ENCODE results near the gene KRTAP4-5.
"Not testable (repeated sequence)": the region's sequence is repeated elsewhere in the genome, so short reads cannot be mapped to it uniquely, and the experiment has no call there.

KRTAP4-5 gene

GRCh38 chr17:41149652-41149985, at the start of gene KRTAP4-5:
KRTAP4-5 (minus strand) TSS chr17:41149825; CDS start chr17:41149767, 58 bp downstream.
- DNase-seq: no peak

- DNase-seq: no peak
These were observed 46.4 kb upstream of the KRTAP4-5 start for GRCh38 chr17:41196068-41196467.

DNA sequence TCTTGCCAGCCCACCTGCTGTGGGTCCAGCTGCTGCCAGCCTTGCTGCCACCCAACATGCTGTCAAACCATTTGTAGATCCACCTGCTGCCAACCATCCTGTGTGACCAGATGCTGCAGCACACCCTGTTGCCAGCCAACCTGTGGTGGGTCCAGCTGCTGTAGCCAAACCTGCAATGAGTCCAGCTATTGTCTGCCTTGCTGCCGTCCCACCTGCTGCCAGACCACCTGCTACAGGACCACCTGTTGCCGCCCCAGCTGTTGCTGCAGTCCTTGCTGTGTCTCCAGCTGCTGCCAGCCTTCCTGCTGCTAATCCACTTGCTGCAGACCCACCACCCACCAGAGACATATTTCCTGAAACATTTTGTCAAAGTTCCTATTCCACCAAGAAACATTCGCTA, 40.7 kb upstream of the KRTAP4-5 start:
- no peak for DNase-seq

DNA sequence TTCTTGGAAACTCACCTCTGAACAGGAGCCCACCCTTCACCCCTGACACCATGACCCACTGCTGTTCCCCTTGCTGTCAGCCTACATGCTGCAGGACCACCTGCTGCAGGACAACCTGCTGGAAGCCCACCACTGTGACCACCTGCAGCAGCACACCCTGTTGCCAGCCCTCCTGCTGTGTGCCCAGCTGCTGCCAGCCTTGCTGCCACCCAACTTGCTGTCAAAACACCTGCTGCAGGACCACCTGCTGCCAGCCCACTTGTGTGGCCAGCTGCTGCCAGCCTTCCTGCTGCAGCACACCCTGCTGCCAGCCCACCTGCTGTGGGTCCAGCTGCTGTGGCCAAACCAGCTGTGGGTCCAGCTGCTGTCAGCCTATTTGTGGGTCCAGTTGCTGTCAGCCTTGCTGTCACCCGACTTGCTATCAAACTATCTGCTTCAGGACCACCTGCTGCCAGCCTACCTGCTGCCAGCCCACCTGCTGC, 40.3 kb upstream of the KRTAP4-5 start, which contains the start of gene KRTAP9-1:
KRTAP9-1 (plus strand) TSS at position 51 of the 482 bp plus-strand sequence; CDS start at position 51, 0 bp downstream.
- not testable (repeated sequence) for DNase-seq

- DNase-seq: no peak
These were observed 37.2 kb upstream of the KRTAP4-5 start for GRCh38 chr17:41186872-41187271.

DNA sequence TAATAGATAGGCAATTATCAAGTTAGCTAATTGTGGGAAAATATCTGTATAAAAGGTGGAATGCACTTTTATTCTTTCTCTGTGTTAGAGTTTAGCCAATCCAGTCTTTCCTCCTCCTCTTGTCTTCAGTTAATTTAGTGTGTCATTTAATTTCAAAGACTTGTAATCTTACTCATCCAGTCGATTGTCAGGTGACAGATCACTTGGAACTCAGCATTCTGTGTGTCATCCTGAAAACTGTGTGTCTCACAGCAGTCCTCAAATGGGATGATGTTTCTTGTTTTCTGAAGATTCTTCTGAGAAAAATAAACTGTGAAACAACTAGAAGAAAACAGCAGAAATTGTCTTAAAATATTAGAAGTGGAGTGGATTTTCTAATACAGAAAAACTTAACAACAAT, 35.4 kb upstream of the KRTAP4-5 start:
- no peak for DNase-seq

- no peak for DNase-seq
These were observed 34.9 kb upstream of the KRTAP4-5 start, which contains the start of gene KRTAP4-1 for GRCh38 chr17:41184480-41184961. KRTAP4-1 (minus strand) TSS chr17:41184911; CDS start chr17:41184854, 57 bp downstream.

GRCh38 chr17:41178843-41179616, 29.4 kb upstream of the KRTAP4-5 start:
- no peak for DNase-seq

DNA sequence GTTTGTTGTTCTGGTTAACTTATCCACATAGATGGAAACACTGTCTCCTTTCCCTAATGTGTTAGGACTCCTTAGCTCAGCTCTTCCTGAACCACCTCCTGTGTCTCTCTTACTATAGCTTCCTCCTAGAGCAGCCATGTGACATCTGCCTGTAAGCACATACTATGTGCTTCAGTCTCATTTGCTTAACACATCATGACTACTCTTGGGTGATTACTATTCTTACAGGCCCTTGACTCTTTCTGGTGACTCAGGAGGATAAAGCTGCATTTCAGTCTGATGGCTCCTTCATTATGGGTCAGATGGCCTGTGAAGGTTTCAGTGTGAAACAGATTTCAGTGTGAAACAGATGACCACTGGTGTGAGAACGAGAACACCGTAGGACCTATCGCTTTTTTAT, 28.7 kb upstream of the KRTAP4-5 start:
- DNase-seq: no peak

DNA sequence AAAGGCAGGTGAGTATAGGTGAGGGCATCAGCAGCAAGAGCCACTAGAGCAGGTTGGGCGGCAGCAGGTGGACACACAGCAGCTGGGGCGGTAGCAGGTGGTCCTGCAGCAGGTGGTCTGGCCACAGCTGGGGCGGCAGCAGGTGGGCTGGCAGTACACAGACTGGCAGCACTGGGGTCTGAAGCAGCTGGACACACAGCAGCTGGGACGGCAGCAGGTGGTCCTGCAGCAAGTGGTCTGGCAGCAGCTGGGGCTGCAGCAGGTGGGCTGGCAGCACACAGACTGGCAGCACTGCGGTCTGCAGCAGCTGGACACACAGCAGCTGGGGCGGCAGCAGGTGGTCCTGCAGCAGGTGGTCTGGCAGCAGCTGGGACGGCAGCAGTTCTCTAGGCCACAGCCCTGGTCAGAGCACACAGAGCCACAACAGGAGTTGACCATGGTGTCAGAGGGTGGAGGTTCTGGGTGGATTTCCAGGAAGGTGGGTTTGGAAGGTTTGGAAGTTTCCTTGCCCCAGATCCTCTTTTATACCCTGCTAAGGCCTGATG, 28.2 kb upstream of the KRTAP4-5 start, which contains the start of gene KRTAP4-2:
KRTAP4-2 (minus strand) TSS at position 495 of the 545 bp plus-strand sequence; CDS start at position 438, 57 bp downstream.
- no peak for DNase-seq

- DNase-seq: no peak
These were observed 27.2 kb upstream of the KRTAP4-5 start for GRCh38 chr17:41176744-41177387.

DNA sequence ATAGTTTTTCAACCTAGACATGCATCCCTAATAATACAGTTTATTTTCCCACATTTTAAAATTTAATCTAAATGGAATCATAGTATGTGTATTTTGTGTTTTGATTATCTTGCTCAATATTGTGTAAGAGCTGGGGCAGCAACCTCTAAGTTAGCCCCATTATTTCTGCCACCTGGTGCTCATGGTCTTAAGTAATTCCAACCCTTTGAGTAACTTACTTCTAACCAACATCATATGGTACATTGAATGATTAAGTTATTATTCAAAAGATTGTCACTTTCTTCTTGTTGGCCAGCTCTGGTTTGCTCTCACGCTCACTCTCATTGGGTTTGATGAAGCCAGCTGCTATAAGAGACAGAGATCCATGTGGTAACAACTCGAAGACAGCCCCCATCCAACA, 22.3 kb upstream of the KRTAP4-5 start:
- DNase-seq: no peak

DNA sequence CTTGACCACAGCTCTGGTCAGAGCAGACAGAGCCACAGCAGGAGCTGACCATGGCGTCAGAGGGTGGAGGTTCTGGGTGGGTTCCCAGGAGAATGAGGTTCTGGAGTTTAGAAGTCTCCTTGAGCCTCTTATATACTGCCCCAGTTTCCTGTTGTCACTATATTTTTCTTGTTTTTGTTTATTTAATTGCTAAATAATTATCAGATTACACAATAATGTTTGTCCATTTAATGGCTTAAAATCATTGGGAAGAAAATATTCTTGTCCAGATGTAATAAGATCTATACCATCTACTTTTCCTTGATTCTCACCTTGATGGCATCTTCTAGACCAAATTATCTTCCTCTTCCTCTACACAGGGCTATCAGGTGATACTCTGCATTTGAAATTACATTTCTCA, 18.5 kb upstream of the KRTAP4-5 start, which contains the start of gene KRTAP4-3:
KRTAP4-3 (minus strand) TSS at position 101 of the 400 bp plus-strand sequence; CDS start at position 52, 49 bp downstream.
- DNase-seq: no peak

GRCh38 chr17:41167561-41167960, 17.9 kb upstream of the KRTAP4-5 start:
- no peak for DNase-seq

DNA sequence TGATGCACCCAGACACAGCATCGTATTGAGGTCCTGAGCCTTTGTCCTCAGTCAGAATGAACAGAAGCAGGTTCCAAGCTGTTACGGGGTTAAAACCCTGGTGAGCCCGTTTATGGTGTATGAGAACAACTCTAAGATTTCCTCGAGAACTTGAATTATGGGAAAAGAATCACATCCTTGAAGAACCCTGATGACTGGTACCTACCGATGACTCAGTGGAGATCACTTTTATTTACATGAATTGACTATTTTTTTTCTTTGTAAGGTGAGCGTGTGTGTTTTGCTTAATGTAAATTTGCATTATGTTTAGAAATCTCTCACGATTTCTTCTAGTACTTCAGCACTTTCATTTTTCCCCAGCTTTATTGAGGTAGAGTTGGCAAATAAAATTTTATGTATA, 14.2 kb upstream of the KRTAP4-5 start:
- DNase-seq: no peak

- DNase-seq: no peak
These were observed 11.0 kb upstream of the KRTAP4-5 start, which contains the start of gene KRTAP4-4 for GRCh38 chr17:41160648-41161047. KRTAP4-4 (minus strand) TSS chr17:41160748; CDS start chr17:41160691, 57 bp downstream.

DNA sequence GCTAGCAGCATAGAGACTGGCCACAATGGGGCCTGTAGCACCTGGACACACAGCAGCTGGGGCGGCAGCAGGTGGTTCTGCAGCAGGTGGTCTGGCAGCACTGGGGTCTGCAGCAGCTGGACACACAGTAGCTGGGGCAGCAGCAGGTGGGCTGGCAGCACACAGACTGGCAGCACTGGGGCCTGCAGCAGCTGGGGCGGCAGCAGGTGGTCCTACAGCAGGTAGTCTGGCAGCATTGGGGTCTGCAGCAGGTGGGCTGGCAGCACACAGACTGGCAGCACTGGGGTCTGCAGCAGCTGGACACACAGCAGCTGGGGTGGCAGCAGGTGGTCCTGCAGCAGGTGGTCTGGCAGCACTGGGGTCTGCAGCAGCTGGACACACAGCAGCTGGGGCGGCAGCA, 10.6 kb upstream of the KRTAP4-5 start:
- DNase-seq: not testable (repeated sequence)

DNA sequence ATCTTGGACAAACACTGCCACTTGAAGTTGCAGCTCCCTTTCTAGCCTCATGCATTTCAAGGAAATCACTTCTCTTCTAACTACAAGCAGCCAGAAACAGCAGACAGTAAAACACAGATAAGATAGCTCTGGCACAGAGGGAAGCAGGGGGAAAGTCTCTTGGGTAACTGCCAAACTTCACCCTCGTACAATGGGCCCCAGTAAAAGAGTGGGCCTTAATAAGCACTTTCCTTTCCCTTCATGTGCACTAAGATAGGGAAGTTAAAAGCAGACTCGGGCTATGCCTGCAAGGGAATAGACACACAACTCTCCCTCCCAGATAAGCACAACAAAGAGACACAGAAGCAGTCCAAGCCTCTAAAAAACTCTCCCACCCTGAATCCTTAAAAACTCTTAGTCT, 4.2 kb upstream of the KRTAP4-5 start:
- DNase-seq: no peak

GRCh38 chr17:41151525-41151924, 1.9 kb upstream of the KRTAP4-5 start:
- no peak for DNase-seq

DNA sequence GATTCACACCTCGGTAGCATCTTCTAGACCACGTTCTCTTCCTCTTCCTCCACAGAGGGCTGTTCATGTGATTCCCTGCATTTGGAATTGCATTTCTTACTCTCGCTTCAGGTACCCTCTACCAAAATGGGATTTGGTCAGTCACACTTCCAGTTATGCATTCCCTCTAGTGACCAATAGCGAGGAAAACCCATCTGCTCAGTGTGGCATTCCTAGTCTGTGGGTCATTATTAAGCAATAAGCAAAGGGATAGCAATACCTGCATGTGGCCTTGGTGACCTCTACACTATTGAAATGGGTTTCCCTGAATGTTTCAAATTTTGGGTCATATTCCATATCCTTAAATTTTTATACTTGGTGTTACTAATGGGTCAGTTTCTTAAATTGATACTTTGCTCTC, 401 bp upstream of the KRTAP4-5 start:
- DNase-seq: no peak

GRCh38 chr17:41148971-41149651, 514 bp downstream of the KRTAP4-5 start:
- not testable (repeated sequence) for DNase-seq

DNA sequence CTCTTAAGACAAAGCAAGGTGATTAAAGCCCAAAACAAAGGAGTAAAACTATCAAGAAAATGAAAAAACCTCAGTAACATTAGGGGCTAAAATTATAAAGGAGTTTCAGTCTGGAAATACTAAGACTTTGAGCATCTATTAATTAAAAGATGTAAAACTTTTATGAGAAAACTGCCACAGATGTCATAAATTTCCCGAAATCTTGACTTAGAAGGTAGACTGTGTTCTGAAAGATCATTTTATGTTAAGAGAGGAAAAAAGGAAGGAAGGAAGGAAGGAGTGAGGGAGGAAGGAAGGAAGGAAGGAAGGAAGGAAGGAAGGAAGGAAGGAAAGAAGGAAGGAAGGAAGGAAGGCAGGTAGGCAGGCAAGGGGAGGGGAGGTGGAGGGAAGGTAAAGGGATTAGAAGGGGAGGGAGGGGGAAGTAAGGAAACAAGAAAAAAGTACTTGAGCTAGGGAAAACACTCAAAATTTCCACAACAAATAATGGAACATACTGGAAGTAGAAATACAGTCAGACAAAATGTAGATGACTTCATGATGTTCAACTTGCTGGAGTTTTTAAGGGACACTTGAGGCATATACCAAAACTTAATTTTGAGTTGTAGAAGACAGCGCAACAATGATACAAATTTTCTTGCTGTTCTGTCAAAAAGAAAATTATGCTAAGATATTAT, 2.0 kb downstream of the KRTAP4-5 start:
- DNase-seq: no peak

All from CD4-positive, alpha-beta T cell treated with Interleukin-6 for 4 hours (primary cell).